GM18505 (cell line): Measurements from ENCODE around the gene KLHL28.

Source experiments
- ATAC-seq: cut with Tn5 transposase; IDR thresholded peaks from one replicate; pipeline ENCODE4 v1.9.1; 2021; ENCODE audit not compliant: unreplicated experiment
- POLR2A ChIP-seq: IDR thresholded peaks from 4 replicates; pipeline ENCODE4 v1.6.1; 2011; ENCODE audit warnings: borderline replicate concordance; ENCODE audit not compliant: insufficient read depth, insufficient read length; ENCODE audit errors: extremely low read depth

The KLHL28 gene

GRCh38 chr14:44968714-44969113 lies 7.0 kb upstream of the KLHL28 start:
- no peak for ATAC-seq

GRCh38 chr14:44966601-44967336 lies 5.0 kb upstream of the KLHL28 start:
- no peak for ATAC-seq
- no peak for TF ChIP-seq POLR2A

More at GRCh38 chr14:44968714-44969113, 7.0 kb upstream of the KLHL28 start:
- TF ChIP-seq POLR2A, result no peak

DNA sequence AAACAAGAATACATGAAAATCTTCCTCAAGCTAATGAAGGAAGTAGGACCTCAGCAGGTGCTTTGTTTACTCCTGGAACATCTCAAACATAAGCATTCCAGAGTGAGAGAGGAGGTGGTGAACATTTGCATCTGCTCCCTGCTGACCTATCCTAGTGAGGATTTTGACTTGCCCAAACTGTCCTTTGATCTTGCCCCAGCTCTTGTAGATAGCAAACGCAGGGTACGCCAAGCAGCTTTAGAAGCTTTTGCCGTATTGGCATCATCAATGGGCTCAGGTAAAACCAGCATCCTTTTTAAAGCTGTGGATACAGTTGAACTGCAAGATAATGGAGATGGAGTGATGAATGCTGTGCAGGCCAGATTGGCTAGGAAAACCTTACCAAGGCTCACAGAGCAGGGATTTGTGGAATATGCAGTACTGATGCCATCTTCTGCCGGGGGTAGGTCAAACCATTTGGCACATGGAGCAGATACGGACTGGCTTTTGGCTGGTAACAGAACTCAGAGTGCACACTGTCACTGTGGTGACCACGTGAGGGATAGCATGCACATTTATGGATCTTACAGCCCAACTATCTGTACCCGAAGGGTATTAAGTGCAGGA lies 2.1 kb upstream of the KLHL28 start:
- no peak for ATAC-seq
- TF ChIP-seq POLR2A, result no peak

DNA sequence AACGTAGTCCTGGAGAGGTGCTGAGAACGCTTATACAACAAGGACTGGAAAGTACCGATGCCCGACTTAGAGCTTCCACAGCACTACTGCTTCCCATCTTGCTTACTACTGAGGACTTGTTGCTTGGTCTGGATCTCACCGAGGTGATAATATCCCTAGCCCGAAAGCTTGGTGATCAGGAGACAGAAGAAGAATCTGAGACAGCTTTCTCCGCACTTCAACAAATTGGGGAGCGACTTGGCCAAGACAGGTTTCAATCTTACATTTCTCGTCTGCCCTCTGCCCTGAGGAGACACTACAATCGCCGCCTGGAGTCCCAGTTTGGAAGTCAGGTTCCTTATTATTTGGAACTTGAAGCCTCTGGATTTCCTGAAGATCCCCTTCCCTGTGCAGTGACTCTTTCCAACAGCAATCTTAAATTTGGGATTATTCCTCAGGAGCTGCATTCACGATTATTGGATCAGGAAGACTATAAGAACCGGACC lies 1.3 kb upstream of the KLHL28 start:
- no peak for ATAC-seq
- TF ChIP-seq POLR2A, result no peak

GRCh38 chr14:44962334-44963043 lies 742 bp upstream of the KLHL28 start:
- ATAC-seq, result peak; percentile 35
- no peak for TF ChIP-seq POLR2A

- ATAC-seq, result peak; percentile 25
- no peak for TF ChIP-seq POLR2A
Observed at GRCh38 chr14:44961151-44961553, 595 bp downstream of the KLHL28 start.

GRCh38 chr14:44960646-44961045 lies 1.1 kb downstream of the KLHL28 start:
- no peak for ATAC-seq
- TF ChIP-seq POLR2A, result no peak

- no peak for TF ChIP-seq POLR2A
- no peak for ATAC-seq
Observed at GRCh38 chr14:44960146-44960545, 1.6 kb downstream of the KLHL28 start.

DNA sequence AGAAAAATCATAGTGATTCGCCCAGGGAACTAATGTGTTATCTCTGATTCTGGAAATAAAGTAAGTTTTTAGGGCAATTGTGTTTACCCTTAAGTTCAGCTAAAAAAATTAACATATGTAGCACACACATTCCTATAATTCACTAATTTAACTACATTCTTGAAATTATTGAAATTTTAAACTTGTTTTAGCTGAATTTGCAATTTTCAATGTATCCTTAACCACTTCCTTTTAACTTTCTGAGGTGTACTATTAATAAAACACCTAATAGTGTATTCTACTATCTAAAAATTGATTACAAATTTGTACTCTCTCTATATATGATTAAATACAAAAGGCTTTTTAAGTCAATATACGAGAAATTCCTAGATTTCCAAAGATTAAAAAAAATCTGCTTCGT lies 2.2 kb downstream of the KLHL28 start:
- no peak for ATAC-seq
- no peak for TF ChIP-seq POLR2A

DNA sequence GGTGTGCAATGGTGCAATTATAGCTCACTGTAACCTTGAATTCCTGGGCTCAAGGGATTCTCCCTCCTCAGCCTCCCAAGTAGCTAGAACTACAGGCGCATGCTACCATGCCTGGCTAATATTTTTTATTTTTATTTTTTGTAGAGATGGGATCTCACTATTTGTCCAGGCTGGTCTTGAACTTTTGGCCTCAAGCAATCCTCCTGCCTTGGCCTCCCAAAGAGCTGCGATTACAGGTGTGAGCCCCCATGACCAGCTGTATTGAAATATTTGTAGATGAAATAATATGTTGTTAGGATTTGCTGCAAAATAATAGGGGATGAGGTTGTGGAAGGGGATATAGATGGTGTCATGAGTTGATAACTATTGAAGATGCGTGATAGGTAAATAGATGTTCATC lies 4.9 kb downstream of the KLHL28 start:
- ATAC-seq, result no peak
- TF ChIP-seq POLR2A, result no peak

GRCh38 chr14:44955528-44955927 lies 6.2 kb downstream of the KLHL28 start:
- ATAC-seq, result no peak
- TF ChIP-seq POLR2A, result no peak

GRCh38 chr14:44954750-44955149 lies 7.0 kb downstream of the KLHL28 start:
- no peak for TF ChIP-seq POLR2A
- ATAC-seq, result no peak

DNA sequence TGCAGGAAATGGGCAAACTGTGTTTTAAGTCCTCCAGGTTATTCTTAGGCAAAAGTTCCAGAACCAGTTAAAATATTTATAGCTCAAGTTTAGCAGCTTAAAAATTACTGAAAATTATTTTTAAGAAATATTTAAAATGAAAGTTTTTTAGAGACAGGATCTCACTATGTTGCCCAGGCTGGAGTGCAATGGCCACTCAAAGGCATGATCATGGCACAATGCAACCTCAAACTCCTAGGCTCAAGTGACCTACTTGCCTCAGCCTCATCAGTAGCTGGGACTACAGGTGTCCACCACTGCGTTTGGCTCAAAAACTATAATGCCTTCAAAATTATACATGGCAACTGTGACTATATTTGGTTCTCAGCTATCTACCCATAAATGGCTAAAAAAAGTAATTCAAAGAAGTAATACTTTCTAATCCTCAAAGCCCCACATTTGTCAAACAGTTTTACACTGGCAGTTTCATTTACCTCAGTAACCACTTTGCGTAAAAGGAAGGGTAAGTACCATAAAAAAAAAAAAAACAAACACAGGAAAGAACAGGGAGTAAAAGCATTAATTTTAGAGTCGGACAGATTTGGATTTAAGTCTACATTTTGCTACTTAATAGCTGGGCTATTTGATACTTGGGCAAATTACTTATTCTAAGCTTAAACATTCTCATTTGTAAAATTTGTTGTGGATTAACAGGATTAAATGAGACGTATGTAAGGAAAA lies 9.2 kb downstream of the KLHL28 start:
- TF ChIP-seq POLR2A, result no peak
- ATAC-seq, result no peak

- no peak for ATAC-seq
Observed at GRCh38 chr14:44951051-44951450, 10.7 kb downstream of the KLHL28 start.

GRCh38 chr14:44945264-44945663 lies 16.5 kb downstream of the KLHL28 start:
- no peak for TF ChIP-seq POLR2A
- no peak for ATAC-seq

More at GRCh38 chr14:44951051-44951450, 10.7 kb downstream of the KLHL28 start:
- TF ChIP-seq POLR2A, result no peak
